Endothelial cell of umbilical vein (primary cell): ENCODE results near the gene MLF1. TPM values are rescaled to one million over a fixed set of nuclear protein-coding genes. Genes with fewer than 3 reads are reported as not detected.

ENCODE experiments used
- BruUV-seq: library from RNA; stranded (reverse); fragments of 400-500 nt; replicated peaks from 2 replicates; lab custom pipeline; 2021; lab: Mats Ljungman, UMichigan
- CTCF ChIA-PET: fragments of 300-600, 350-600 bp; sonication (Branson Sonifier 250); formaldehyde crosslinking; loops from one replicate; lab custom pipeline; 2021; ENCODE audit warnings: antibody characterized with exemption, inconsistent platforms; lab: Charles Lee
- POLR2A ChIA-PET: fragments of 300-600, 350-600 bp; sonication (Branson Sonifier 250); formaldehyde crosslinking; loops from one replicate; lab custom pipeline; 2021; ENCODE audit warnings: antibody characterized with exemption, inconsistent platforms; lab: Charles Lee
- DNase-seq: peaks from one replicate; pipeline ENCODE4 v3.0.0-alpha.2; 2011; ENCODE audit warnings: low read depth, low spot score
- FAIRE-seq: peaks from 2 replicates; lab custom pipeline; 2011; peaks lifted over from hg19 to GRCh38; lab: Jason Lieb, UNC
- H2AFZ ChIP-seq: 2 replicates; pipeline ENCODE4 v1.6.0; 2012; ENCODE audit warnings: low read depth, low read length, control low read depth, inconsistent platforms
- H3K27ac ChIP-seq: 2 replicates; pipeline ENCODE4 v1.5.1; 2011; ENCODE audit warnings: low read depth, mild to moderate bottlenecking, control low read depth, low read length, moderate library complexity; ENCODE audit not compliant: insufficient read depth
- H3K27me3 ChIP-seq, 2 experiments: 2 replicates each; pipeline versions ENCODE4 v1.6.0 to v1.6.1; 2011; ENCODE audit warnings: low read length in 2 of 2, mixed read lengths in 1 of 2; ENCODE audit not compliant: control insufficient read depth in 2 of 2, insufficient read depth in 2 of 2
- H3K36me3 ChIP-seq, 2 experiments: 2 replicates in 1 of 2; 3 replicates in 1 of 2; pipeline ENCODE4 v1.5.1; 2011; ENCODE audit warnings: low read length in 2 of 2, mild to moderate bottlenecking in 1 of 2, moderate library complexity in 1 of 2; ENCODE audit not compliant: control insufficient read depth in 2 of 2, insufficient read depth in 2 of 2; ENCODE audit errors: extremely low read depth in 1 of 2
- H3K4me1 ChIP-seq: 3 replicates; pipeline ENCODE4 v1.5.1; 2011; ENCODE audit warnings: mild to moderate bottlenecking, low read length; ENCODE audit not compliant: control insufficient read depth, insufficient read depth; ENCODE audit errors: extremely low read depth
- H3K4me2 ChIP-seq: 2 replicates; pipeline ENCODE4 v1.6.1; 2011; ENCODE audit warnings: low read length, control low read depth, mixed read lengths; ENCODE audit not compliant: insufficient read depth
- H3K4me3 ChIP-seq, 3 experiments: fragments of 200-600 bp in 1 of 3; sonication (generic), shearing (Covaris generic) in 1 of 3; replicated peaks in 1 of 3; 2 replicates each; pipeline ENCODE4 v1.5.1; 2011 to 2016; ENCODE audit warnings: control low read depth in 3 of 3, low read length in 3 of 3, mild to moderate bottlenecking in 2 of 3, inconsistent platforms in 1 of 3, low read depth in 1 of 3, moderate library complexity in 1 of 3; ENCODE audit not compliant: insufficient read depth in 1 of 3
- H3K79me2 ChIP-seq: 2 replicates; pipeline ENCODE4 v1.6.0; 2012; ENCODE audit warnings: low read length, inconsistent platforms; ENCODE audit not compliant: control insufficient read depth, insufficient read depth
- H3K9ac ChIP-seq: replicated peaks from 2 replicates; pipeline ENCODE3; 2011; ENCODE audit warnings: low read length, control low read depth; ENCODE audit not compliant: insufficient read depth; ENCODE audit errors: extremely low read depth
- H3K9me1 ChIP-seq: replicated peaks from 3 replicates; pipeline ENCODE4 v1.6.0; 2011; ENCODE audit warnings: mild to moderate bottlenecking, low read length; ENCODE audit not compliant: control insufficient read depth, insufficient read depth; ENCODE audit errors: extremely low read depth
- H3K9me3 ChIP-seq: replicated peaks from 2 replicates; pipeline ENCODE4 v1.5.1; 2012; ENCODE audit warnings: low read length, inconsistent platforms; ENCODE audit not compliant: control insufficient read depth, insufficient read depth
- H4K20me1 ChIP-seq: replicated peaks from 2 replicates; pipeline ENCODE3; 2011; ENCODE audit warnings: mild to moderate bottlenecking, low read length; ENCODE audit not compliant: control insufficient read depth, insufficient read depth; ENCODE audit errors: extremely low read depth
- CTCF ChIP-seq, 2 donors: IDR thresholded peaks; 1 replicate in 1 of 2; 2 replicates in 1 of 2; pipeline ENCODE4 v1.5.1; 2011; ENCODE audit warnings: low read length in 2 of 2, mild to moderate bottlenecking in 2 of 2, moderate library complexity in 2 of 2, control low read depth in 1 of 2, inconsistent platforms in 1 of 2, low read depth in 1 of 2; ENCODE audit not compliant: insufficient read depth in 1 of 2; ENCODE audit errors: extremely low read depth in 1 of 2
- EZH2 ChIP-seq: IDR thresholded peaks from 2 replicates; pipeline ENCODE4 v1.6.1; 2012; ENCODE audit warnings: borderline replicate concordance, low read depth, mild to moderate bottlenecking, moderate library complexity, low read length, inconsistent platforms; ENCODE audit not compliant: severe bottlenecking
- FOS ChIP-seq: IDR thresholded peaks from 2 replicates; pipeline ENCODE4 v1.6.1; 2011; ENCODE audit warnings: mild to moderate bottlenecking, low read length, moderate library complexity, borderline replicate concordance; ENCODE audit not compliant: insufficient read depth
- GATA2 ChIP-seq: IDR thresholded peaks from 2 replicates; pipeline ENCODE4 v1.7.0; 2011; ENCODE audit warnings: low read depth, mild to moderate bottlenecking, moderate library complexity, mixed read lengths, low read length; ENCODE audit not compliant: insufficient read length, insufficient read depth
- JUN ChIP-seq: IDR thresholded peaks from 2 replicates; pipeline ENCODE4 v1.6.1; 2011; ENCODE audit warnings: borderline replicate concordance, low read depth; ENCODE audit not compliant: insufficient read length, insufficient read depth
- MAX ChIP-seq: IDR thresholded peaks from 2 replicates; pipeline ENCODE4 v1.6.1; 2011; ENCODE audit not compliant: insufficient read depth, insufficient read length
- MYC ChIP-seq: IDR thresholded peaks from one replicate; pipeline ENCODE4 v1.6.1; 2011; ENCODE audit warnings: mild to moderate bottlenecking, low read depth, low read length
- POLR2A ChIP-seq: IDR thresholded peaks from 2 replicates; pipeline ENCODE4 v1.6.1; 2012; ENCODE audit warnings: low read depth, mild to moderate bottlenecking, control low read depth, low read length
- POLR2AphosphoS5 ChIP-seq: IDR thresholded peaks from 2 replicates; pipeline ENCODE4 v1.6.1; 2012; ENCODE audit warnings: low read depth, mild to moderate bottlenecking, control low read depth, low read length, moderate library complexity; ENCODE audit not compliant: insufficient read depth
- dilution Hi-C: fragments of 300-500 bp; cut with MboI; formaldehyde crosslinking; loops from one replicate; pipeline ENCODE4 v1.15.0; 2019; ENCODE audit warnings: low sequenced_read_pairs; ENCODE audit not compliant: extremely low pct_ligation_motif_present
- intact Hi-C: fragments of 100-400 bp; cut with micrococcal nuclease; formaldehyde crosslinking; loops from one replicate; pipeline ENCODE4 v1.10.0; 2022
- polyA plus RNA-seq, 4 experiments: library from polyadenylated mRNA; depleted of rRNA in 3 of 4; stranded (reverse) in 3 of 4; unstranded in 1 of 4; fragments of >200 nt; gene quantifications; 2 replicates each; pipeline versions ENCODE4 v1.2.1 to v1.2.3, GENCODE V29; 2011 to 2012; ENCODE audit warnings: missing spikeins in 1 of 4
- total RNA-seq: library from RNA; stranded (reverse); gene quantifications from 2 replicates; pipeline ENCODE4 v1.2.3, GENCODE V29; 2021

MLF1 gene
- total and polyA plus RNA-seq, 2 donors (not counting 3 experiments of a cell fraction or from before 2014, with no cell fraction given): 3.0 to 5.3 TPM

GRCh38 chr3:158562674-158563073 lies 8.3 kb upstream of the MLF1 start:
- Histone ChIP-seq H3K9me1 (no peaks in the 10 kb centered on the region), H3K4me3 (no peak overlapping the region), H3K4me2 (no peak overlapping the region), H3K27me3 (peaks cover 0 to 3% of the 10 kb centered on the region in 2 experiments), H3K27ac (no peak overlapping the region), H3K36me3 (no peaks in the 10 kb centered on the region), H4K20me1 (no peaks in the 10 kb centered on the region), H3K9ac (no peak overlapping the region), H3K4me1 (no peaks in the 10 kb centered on the region), H3K79me2 (no peaks in the 10 kb centered on the region), H2AFZ (no peak overlapping the region), H3K9me3 (no peaks in the 10 kb centered on the region)
- DNase-seq (no peak), FAIRE-seq (no peak)
- TF ChIP-seq POLR2AphosphoS5 (no peak), MYC (no peak)
- ChIA-PET POLR2A (no interaction called here), CTCF (no interaction called here)
- BruUV-seq: no TSS peak
- dilution Hi-C loops: no loop called here
- intact Hi-C loops: no loop called here

GRCh38 chr3:158563076-158563475 lies 7.9 kb upstream of the MLF1 start:
- intact Hi-C loops: no loop called here
- H3K27me3 ChIP-seq: peaks cover 0 to 3% of the 10 kb centered on the region in 2 experiments
- CTCF ChIA-PET: no interaction called here
- no peak for DNase-seq
- no peak overlapping the region for H3K9ac ChIP-seq
- H3K4me2 ChIP-seq: no peak overlapping the region
- H3K79me2 ChIP-seq: no peaks in the 10 kb centered on the region
- H3K4me1 ChIP-seq: no peaks in the 10 kb centered on the region
- H3K36me3 ChIP-seq: no peaks in the 10 kb centered on the region
- POLR2A ChIA-PET: no interaction called here
- dilution Hi-C loops: no loop called here
- H3K9me3 ChIP-seq: no peaks in the 10 kb centered on the region
- no peaks in the 10 kb centered on the region for H3K9me1 ChIP-seq
- H3K27ac ChIP-seq: no peak overlapping the region
- no peak overlapping the region for H3K4me3 ChIP-seq
- no peaks in the 10 kb centered on the region for H4K20me1 ChIP-seq
- TF ChIP-seq FOS (no peak), MAX (no peak), CTCF (IDR thresholded peaks at IDR 0.05; ENCODE audit: extremely low read depth in 1 of 2, insufficient read depth in 1 of 2, low read depth in 1 of 2, low read length in 2 of 2) (no peak), EZH2 (no peak), GATA2 (no peak), JUN (no peak), POLR2A (no peak)
- no TSS peak for BruUV-seq
- no peak overlapping the region for H2AFZ ChIP-seq
- FAIRE-seq: no peak
